Prostate gland (tissue), 2 donors: Measurements from ENCODE around the gene RBM39.

Experiments
- CTCF ChIP-seq, 4 experiments: fragments of 200-600 bp in 2 of 4; fragments of 450-650 bp in 2 of 4; sonication (generic) in 2 of 4; IDR thresholded peaks; 1 replicate in 3 of 4; 2 replicates in 1 of 4; pipeline ENCODE4 v1.5.1; 2016 to 2019; ENCODE audit warnings: antibody characterized with exemption in 4 of 4, mild to moderate bottlenecking in 2 of 4, moderate library complexity in 2 of 4
- POLR2A ChIP-seq: fragments of 450-650 bp; IDR thresholded peaks from one replicate; pipeline ENCODE4 v1.6.1; 2016; ENCODE audit warnings: antibody characterized with exemption, mild to moderate bottlenecking
- POLR2AphosphoS5 ChIP-seq: sonication (generic); formaldehyde crosslinking; IDR thresholded peaks from one replicate; pipeline ENCODE4 v1.6.1; 2017; ENCODE audit warnings: antibody characterized with exemption

GRCh38 chr20:35771689-35772562 lies 29.9 kb upstream of the RBM39 start, which contains the start of gene PHF20:
- TF ChIP-seq CTCF (IDR thresholded peaks at IDR 0.05) (peak in 1 of 4 experiments; percentile 39), POLR2A (peak; percentile 61), POLR2AphosphoS5 (peak; percentile 94)
